IMR-90 (cell line): ENCODE data around the gene S100A6. TPM values are rescaled to one million over a fixed set of nuclear protein-coding genes. Genes with fewer than 3 reads are reported as not detected.

ENCODE experiments used
- BHLHE40 ChIP-seq: fragments of 150-350 bp; IDR thresholded peaks from 2 replicates; pipeline ENCODE4 v1.6.1; 2016; ENCODE audit warnings: mild to moderate bottlenecking, low read depth, low read length
- CHD1 ChIP-seq: IDR thresholded peaks from 2 replicates; pipeline ENCODE4 v1.6.1; 2012; ENCODE audit warnings: low read depth, low read length, improper control_type of control experiment
- RFX5 ChIP-seq: IDR thresholded peaks from 2 replicates; pipeline ENCODE4 v1.8.0; 2012; ENCODE audit warnings: low read depth, mild to moderate bottlenecking, low read length, moderate library complexity
- polyA plus RNA-seq, 3 experiments: library from polyadenylated mRNA; depleted of rRNA; stranded (reverse); fragments of >200 nt; gene quantifications; 2 replicates each; pipeline ENCODE4 v1.2.3, GENCODE V29; 2012; ENCODE audit warnings: low replicate concordance in 1 of 3
- total RNA-seq: library from RNA; depleted of rRNA; stranded (reverse); fragments of >200 nt; gene quantifications from 2 replicates; pipeline ENCODE4 v1.2.3, GENCODE V29; 2012
- TF ChIP-seq, protein P1 (sequence below): fragments of 150-350 bp; IDR thresholded peaks from 2 replicates; pipeline ENCODE4 v1.6.1; 2016; ENCODE audit warnings: low read depth, mild to moderate bottlenecking, low read length, moderate library complexity, borderline replicate concordance

Gene S100A6
- total and polyA plus RNA-seq, 2 of the 4 experiments (the other 2 are of a cell fraction): 373 to 1,755 TPM

GRCh38 chr1:153547560-153548551 is 12.1 kb upstream of the S100A6 start (continued):
- TF ChIP-seq, protein P1, sequence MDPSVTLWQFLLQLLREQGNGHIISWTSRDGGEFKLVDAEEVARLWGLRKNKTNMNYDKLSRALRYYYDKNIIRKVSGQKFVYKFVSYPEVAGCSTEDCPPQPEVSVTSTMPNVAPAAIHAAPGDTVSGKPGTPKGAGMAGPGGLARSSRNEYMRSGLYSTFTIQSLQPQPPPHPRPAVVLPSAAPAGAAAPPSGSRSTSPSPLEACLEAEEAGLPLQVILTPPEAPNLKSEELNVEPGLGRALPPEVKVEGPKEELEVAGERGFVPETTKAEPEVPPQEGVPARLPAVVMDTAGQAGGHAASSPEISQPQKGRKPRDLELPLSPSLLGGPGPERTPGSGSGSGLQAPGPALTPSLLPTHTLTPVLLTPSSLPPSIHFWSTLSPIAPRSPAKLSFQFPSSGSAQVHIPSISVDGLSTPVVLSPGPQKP: no peak
- TF ChIP-seq CHD1 (no peak), BHLHE40 (no peak), RFX5 (no peak)
